HG03159 (cell line): ENCODE data around the gene FBLN1.

Experiments used
- ATAC-seq: cut with Tn5 transposase; IDR thresholded peaks from one replicate; pipeline ENCODE4 v1.9.1; 2021; ENCODE audit warnings: mild to moderate bottlenecking, moderate library complexity; ENCODE audit not compliant: unreplicated experiment

FBLN1 gene

DNA sequence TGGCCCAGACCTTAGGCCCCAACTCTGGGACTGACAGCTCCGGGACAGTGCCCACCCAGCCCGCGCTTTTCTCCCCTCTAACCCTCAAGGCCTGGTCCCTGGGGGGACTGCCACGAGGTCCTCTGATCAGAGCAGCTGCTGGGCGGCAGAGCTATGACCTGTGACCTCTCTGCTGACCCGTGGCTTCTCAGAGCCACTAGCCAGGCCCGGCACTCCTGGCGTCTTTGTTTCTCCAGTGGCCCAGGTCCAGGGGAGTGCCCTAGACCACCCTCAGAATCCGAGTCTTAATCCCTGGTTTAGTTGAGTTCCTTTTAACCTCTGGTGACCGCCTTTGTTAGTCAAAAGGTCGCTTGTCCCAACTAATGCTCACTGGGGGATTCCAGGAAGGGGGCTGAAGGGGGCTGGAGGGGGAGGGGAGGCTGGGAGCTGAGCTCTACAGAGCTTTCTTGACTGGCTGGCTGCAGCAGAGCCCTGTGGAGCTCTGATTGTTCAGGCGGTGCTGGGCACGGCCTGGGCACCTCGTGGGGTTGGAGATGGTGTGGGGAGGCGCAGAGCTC is 1.2 kb downstream of the FBLN1 start:
- ATAC-seq: no peak

- no peak for ATAC-seq
These were observed 2.0 kb downstream of the FBLN1 start for GRCh38 chr22:45504373-45505341.

DNA sequence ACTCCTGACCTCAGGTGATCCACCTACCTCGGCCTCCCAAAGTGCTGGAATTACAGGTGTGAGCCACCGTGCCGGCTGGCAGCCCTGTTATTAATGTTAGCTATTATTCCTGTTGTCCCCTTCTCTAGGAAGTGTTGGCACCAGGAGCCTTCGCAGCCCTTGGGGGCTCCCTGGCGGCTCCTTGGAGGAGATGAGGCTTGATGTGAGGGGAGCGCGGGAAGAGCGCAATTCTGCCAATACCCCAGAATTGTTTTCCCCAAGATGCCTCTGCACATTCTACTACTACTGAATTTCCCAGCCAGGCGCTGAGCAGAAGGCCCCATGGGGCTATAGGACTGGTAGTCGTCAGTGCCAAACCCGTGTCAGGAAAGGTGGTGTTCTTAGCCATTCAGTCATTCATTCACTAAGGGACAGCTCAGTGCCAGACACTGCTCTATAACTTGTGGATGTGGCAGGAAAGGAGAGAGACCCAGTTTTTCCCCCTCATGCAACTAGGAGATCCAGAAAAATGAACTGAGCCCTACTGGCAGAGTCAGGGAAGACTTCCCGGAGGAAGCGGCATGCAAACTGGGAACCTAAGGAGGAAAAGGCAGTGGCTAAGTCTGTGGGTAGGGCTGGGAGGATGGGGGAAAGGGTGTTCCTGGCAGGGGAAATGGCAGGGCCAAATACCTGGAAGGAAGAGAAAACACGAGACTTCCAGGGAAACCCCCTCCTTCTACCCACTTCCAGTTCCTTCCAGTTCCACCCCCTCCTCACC is 3.5 kb downstream of the FBLN1 start:
- ATAC-seq: no peak

DNA sequence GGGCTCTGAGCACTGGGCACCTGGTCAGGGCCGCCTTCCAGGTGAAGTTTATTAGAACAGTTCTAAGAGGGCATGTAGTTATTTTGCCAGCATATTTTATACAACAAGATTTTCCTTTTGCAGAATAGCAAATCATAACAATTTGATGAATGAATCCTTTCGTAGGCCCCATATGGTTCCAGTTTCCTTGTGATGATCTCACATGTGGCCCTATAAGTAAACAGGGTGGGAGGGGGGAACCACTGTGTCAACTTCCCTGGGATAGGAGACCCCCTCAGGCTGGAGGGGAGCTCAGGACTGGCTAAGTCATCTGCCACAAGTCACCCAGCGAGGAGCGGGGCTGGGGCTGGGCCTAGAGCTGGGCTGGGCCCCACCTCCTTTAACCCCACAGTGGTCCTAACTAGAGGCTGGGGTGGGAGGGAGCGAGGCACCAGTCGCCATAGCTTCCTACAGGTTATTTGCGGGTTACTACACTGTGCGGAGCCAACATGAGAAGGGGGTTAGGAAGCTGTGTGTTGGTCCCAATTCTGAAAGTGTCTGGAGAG is 4.2 kb downstream of the FBLN1 start:
- ATAC-seq: no peak

GRCh38 chr22:45507798-45508197 is 5.1 kb downstream of the FBLN1 start:
- ATAC-seq: no peak

GRCh38 chr22:45508814-45509213 is 6.1 kb downstream of the FBLN1 start:
- ATAC-seq: no peak

- no peak for ATAC-seq
These were observed 7.9 kb downstream of the FBLN1 start for GRCh38 chr22:45510376-45511232.

DNA sequence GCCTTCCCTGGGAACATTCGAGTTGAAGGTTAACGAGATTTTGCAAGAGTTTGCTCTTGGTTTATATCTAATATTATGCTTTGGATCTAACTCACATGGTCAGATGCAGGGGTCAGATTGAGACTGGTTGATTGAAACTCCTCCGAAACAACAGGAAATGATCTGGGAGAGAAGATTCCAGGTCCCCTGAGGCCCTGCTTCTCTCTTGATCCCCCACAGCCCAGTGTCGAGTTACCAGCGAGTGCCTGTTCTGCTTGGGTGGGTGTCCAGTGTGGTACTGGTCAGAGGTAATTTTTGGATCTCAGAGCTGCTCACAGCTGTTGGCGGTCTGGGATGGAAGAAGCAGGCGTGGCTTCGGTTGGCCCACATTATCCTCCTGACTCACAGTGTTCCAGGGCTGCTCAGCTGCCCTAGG is 9.2 kb downstream of the FBLN1 start:
- ATAC-seq: no peak

- ATAC-seq: no peak
These were observed 9.7 kb downstream of the FBLN1 start for GRCh38 chr22:45512363-45512762.

DNA sequence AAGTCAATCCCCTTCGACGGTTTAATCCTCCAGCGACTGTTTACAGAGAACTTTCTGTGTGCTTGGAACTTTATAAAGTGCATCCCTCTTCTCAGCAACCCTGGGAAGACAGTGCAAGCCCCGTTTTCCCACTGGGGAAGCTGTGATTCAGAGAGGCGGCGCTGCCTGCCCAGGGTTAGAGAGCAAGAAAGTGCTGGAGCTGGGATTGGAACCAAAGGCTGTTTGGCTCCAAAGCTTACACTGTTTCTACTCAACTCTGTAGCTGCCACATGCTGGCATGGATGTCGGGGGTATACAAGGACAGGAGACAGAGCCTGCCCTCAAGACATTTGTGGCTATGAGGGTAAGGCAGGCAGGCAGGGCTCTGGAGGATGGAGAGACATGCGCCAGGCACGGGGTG is 13.0 kb downstream of the FBLN1 start:
- no peak for ATAC-seq

DNA sequence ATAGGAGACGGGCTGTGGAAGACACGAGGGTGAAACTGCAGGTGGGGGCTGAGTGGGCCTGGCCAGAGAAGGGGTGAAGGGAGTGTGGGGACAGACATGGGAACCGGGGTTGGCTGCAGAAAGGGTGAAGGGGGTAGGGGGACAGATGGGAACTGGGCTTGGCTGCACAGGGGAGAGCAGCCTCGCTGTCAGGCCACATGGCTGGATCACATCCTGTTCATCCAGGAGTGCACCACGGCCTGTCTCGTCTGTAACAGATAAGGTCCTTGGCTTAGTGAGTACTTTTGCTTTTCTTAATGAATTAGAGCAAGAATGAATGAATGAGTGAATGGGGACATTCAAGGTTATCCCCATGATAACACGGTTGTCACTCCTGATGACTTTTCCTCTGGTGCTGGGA is 13.5 kb downstream of the FBLN1 start:
- no peak for ATAC-seq

- ATAC-seq: no peak
These were observed 14.4 kb downstream of the FBLN1 start for GRCh38 chr22:45516923-45517675.

DNA sequence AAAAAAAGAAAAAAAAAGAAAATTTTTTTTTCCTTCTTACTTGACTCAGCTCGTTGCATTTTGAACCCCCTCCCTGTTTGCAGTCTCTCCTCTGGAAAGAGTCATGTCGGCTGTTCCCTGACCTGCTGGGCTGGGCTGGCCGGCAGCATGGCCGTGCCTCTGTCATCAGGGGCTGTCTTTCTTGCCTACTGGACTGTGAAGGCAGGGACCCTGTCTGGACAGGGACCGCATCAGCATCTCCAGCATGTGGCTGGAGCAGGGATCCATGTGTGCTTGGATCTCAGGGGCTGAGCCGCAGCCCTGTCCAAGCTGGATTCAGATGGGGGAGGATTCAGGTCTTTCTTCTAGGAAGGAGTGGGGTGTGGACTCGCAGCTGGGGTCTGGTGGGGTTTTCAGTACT is 15.5 kb downstream of the FBLN1 start:
- no peak for ATAC-seq

- ATAC-seq: no peak
These were observed 15.9 kb downstream of the FBLN1 start for GRCh38 chr22:45518580-45518991.

DNA sequence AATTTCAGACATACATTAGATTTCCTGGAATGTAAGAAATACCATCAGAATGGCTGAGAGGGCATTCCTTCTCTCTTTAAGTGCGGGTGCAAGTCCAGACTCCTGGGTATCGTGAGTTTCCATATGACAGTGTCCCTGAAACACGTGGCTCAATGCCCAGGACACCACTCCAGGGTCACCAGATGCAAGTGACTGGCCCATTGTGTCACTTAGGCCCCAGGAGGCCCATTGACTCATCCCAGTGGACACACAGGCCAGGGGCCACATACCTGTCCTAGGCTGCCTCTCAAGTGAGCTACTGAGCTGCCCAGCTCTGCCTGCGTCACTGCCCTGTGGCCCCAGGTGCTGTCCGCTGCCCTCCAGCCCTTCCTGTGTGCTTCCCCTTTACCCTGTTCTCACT is 18.5 kb downstream of the FBLN1 start:
- no peak for ATAC-seq

GRCh38 chr22:45522462-45522861 is 19.8 kb downstream of the FBLN1 start:
- no peak for ATAC-seq

DNA sequence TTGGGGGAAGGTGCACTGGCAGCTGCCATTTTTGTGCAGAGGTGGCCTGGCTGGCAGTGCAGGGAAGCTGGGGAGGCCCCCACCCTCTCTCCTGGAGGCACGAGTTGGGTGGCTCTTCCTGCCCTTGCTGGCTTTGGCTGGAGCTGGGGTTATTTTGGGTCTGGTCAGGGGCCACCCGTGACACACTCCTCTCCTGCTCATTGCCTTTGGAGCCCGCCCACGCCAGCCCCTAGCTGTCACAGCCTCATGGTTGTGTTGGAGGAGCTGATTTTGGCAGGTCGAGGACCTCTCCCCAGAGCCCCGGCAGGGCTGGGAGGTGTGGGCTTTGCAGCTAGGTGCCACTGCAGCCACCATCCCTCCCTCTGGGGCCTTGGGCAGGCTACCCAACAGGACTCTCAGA is 21.5 kb downstream of the FBLN1 start:
- ATAC-seq: no peak

GRCh38 chr22:45524966-45525365 is 22.3 kb downstream of the FBLN1 start:
- ATAC-seq: no peak

- no peak for ATAC-seq
These were observed 22.8 kb downstream of the FBLN1 start for GRCh38 chr22:45525480-45525879.

DNA sequence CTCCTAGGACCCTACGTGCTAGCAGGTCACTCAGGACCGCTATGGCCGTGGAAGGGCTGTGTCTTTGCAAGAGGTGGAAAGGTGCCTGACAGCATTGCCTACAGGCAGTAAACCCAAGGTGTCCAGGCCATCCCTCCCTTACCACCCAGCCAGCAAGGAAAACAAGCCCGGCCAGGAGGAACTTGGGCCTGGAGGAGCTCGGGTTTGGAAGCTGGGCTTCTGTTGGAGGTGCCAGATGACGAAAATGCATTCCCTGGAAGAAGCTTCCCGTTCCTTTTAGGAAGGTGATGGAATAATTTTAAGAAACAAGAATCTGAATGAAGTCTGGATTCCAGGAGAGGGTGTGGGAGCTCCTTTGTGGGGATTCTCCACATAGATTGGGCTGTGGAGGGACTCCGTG is 23.6 kb downstream of the FBLN1 start:
- no peak for ATAC-seq
